ENCODE measurements around the gene SETD9.
A peak's percentile ranks its signal among the peaks of the same experiment; 100 is the strongest.

The SETD9 gene

GRCh38 chr5:56909294-56910209, at the start of gene SETD9:
Gene SETD9, plus strand, starts transcription at chr5:56909596. Its CDS starts 50 bp downstream, at chr5:56909646.
- peak within 1 kb of the TSS; percentile 64 to 76 for H3K4me3 ChIP-seq (replicated peaks in 1 of 2; ENCODE audit: low read depth in 2 of 2, low read length in 2 of 2)
- peak; percentile 98 for DNase-seq (ENCODE audit: low read depth in 2 of 2)
- TF ChIP-seq CTCF (IDR thresholded peaks at IDR 0.05; ENCODE audit: low read depth, low read length): no peak

- H3K4me3 ChIP-seq (replicated peaks in 1 of 2; ENCODE audit: low read depth in 2 of 2, low read length in 2 of 2): no peak overlapping the region
- TF ChIP-seq CTCF (IDR thresholded peaks at IDR 0.05; ENCODE audit: low read depth, low read length): no peak
- DNase-seq (ENCODE audit: low read depth in 2 of 2): no peak
These were observed 47.4 kb upstream of the SETD9 start for GRCh38 chr5:56861893-56862485.

- H3K4me3 ChIP-seq (replicated peaks in 1 of 2; ENCODE audit: low read depth in 2 of 2, low read length in 2 of 2): no peak overlapping the region
- no peak for DNase-seq (ENCODE audit: low read depth in 2 of 2)
- no peak for TF ChIP-seq CTCF (IDR thresholded peaks at IDR 0.05; ENCODE audit: low read depth, low read length)
These were observed 46.5 kb upstream of the SETD9 start for GRCh38 chr5:56862909-56863308.

- no peak for TF ChIP-seq CTCF (IDR thresholded peaks at IDR 0.05; ENCODE audit: low read depth, low read length)
- DNase-seq (ENCODE audit: low read depth in 2 of 2): no peak
These were observed 37.6 kb upstream of the SETD9 start for GRCh38 chr5:56871777-56872176.

GRCh38 chr5:56873056-56873455, 36.3 kb upstream of the SETD9 start:
- no peak overlapping the region for H3K4me3 ChIP-seq (replicated peaks in 1 of 2; ENCODE audit: low read depth in 2 of 2, low read length in 2 of 2)

More at GRCh38 chr5:56871777-56872176, 37.6 kb upstream of the SETD9 start:
- H3K4me3 ChIP-seq (replicated peaks in 1 of 2; ENCODE audit: low read depth in 2 of 2, low read length in 2 of 2): no peak overlapping the region

GRCh38 chr5:56876327-56876726, 33.1 kb upstream of the SETD9 start:
- peak in 1 of 2 donors; percentile 58 for DNase-seq (ENCODE audit: low read depth in 2 of 2)
- TF ChIP-seq CTCF (IDR thresholded peaks at IDR 0.05; ENCODE audit: low read depth, low read length): no peak

More at GRCh38 chr5:56873056-56873455, 36.3 kb upstream of the SETD9 start:
- no peak for DNase-seq (ENCODE audit: low read depth in 2 of 2)
- no peak for TF ChIP-seq CTCF (IDR thresholded peaks at IDR 0.05; ENCODE audit: low read depth, low read length)

More at GRCh38 chr5:56876327-56876726, 33.1 kb upstream of the SETD9 start:
- no peak overlapping the region for H3K4me3 ChIP-seq (replicated peaks in 1 of 2; ENCODE audit: low read depth in 2 of 2, low read length in 2 of 2)

Measured in cardiac fibroblast (primary cell).